ENCODE data around the gene UHRF1. TPM values are rescaled to one million over a fixed set of nuclear protein-coding genes. Genes with fewer than 3 reads are reported as not detected.

The UHRF1 gene
- total RNA-seq, 4 donors from 2014 or later: 0.63 to 3.5 (median 1.0) TPM

- DNase-seq (ENCODE audit: low spot score) (no peak), ATAC-seq (ENCODE audit: low FRiP score) (no peak)
- TF ChIP-seq CTCF (IDR thresholded peaks at IDR 0.05): no peak
These were observed 52.9 kb downstream of the UHRF1 start for GRCh38 chr19:4962085-4962619.

DNA sequence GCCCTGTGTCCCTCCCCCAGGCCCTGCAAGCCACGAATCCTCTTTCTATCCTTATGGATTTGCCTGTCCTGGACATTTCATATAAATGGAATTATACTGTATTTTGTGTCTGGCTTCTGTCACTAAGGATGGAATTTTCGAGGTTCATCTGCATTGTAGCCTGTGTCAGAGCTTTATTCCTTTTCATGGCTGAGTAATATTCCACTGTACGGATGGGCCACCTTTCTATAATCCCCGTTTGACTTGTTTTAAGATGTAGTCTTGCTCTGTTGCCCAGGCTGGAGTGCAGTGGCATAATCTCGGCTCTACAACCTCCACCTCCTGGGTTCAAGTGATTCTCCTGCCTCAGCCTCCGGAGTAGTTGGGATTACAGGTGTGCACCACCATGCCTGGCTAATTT lies 55.8 kb downstream of the UHRF1 start:
- no peak for TF ChIP-seq CTCF (IDR thresholded peaks at IDR 0.05)
- no peak for DNase-seq (ENCODE audit: low spot score)
- ATAC-seq (ENCODE audit: low FRiP score): no peak

GRCh38 chr19:4966591-4966990 lies 57.3 kb downstream of the UHRF1 start:
- DNase-seq (ENCODE audit: low spot score): no peak
- no peak for ATAC-seq (ENCODE audit: low FRiP score)
- no peak for TF ChIP-seq CTCF (IDR thresholded peaks at IDR 0.05)

DNA sequence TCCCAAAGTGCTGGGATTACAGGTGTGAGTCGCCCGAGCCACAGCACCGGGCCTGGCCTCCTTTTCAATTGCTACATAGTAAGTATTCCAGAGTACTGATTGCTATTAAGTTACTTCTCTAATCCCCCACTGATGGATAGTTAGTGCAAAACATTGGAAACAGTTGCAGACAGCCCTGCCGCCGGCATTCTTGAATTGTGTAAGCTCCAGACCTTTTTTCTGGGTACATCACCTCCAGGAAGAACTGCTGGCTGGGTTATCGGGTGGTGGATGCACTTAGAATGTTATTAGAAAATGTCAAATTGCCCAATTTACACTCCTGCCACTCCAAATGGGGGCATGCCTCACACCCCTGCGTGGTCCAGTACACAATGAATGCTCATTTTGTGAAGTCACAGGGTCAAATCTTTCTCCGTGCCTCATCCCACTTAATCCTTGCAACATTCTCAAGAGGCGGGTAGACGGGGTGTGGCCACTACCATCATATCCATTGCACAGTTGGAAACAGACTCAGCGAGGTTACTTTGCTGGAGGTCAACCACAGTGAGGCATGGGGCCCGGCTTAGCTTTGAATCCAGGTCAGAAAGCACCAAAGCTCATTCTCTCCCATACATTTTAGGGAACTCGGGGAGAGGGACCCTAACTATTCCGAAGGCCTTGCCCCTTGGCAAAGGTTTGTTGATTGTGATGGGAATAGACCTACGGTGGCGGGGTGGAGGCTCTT lies 58.6 kb downstream of the UHRF1 start:
- no peak for ATAC-seq (ENCODE audit: low FRiP score)
- DNase-seq (ENCODE audit: low spot score): no peak
- TF ChIP-seq CTCF (IDR thresholded peaks at IDR 0.05): no peak

DNA sequence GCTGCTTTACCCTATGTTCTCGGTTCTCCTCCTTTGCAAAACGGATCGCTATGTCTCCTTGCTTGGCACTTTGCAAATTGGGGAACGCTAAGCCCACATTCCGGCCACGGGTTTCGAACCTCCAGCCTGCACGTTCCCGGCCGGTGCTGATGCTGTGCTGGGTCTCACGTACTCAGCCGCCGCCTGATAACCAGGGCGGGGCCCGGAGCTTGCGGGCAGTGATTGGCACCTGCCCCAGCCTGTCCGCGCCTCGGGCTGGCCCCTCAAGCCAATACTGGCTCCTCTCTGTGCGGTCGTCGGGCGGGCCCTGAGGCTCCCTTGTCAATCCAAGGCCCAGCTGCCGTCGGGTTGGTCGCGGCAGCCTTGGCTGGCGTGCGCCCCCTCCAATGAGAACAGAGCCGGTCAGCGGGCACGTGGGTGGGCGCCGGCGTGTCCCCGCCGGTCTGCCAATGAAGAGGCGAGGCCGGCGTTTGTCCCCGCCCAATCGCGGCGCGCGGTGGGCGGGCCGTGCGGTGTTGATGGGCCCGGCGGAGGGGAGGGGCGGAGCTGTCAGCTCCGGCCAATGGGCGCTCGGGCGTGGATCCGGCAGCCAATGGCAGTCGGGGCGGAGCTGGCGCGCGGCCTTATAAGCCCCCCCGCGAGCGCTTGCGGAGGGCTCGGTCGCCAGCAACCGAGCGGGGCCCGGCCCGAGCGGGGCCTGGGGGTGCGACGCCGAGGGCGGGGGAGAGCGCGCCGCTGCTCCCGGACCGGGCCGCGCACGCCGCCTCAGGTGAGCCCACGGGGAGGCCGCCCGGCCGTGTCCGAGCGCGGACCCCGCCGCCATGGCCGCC lies 59.4 kb downstream of the UHRF1 start, which contains the start of gene KDM4B:
KDM4B (plus strand) TSS at position 652 of the 830 bp plus-strand sequence. CDS start 63,778 bp downstream, outside the sequence.
- ATAC-seq (ENCODE audit: low FRiP score) (peak; percentile 97), DNase-seq (ENCODE audit: low spot score) (peak; percentile 87)
- TF ChIP-seq CTCF (IDR thresholded peaks at IDR 0.05): no peak

DNA sequence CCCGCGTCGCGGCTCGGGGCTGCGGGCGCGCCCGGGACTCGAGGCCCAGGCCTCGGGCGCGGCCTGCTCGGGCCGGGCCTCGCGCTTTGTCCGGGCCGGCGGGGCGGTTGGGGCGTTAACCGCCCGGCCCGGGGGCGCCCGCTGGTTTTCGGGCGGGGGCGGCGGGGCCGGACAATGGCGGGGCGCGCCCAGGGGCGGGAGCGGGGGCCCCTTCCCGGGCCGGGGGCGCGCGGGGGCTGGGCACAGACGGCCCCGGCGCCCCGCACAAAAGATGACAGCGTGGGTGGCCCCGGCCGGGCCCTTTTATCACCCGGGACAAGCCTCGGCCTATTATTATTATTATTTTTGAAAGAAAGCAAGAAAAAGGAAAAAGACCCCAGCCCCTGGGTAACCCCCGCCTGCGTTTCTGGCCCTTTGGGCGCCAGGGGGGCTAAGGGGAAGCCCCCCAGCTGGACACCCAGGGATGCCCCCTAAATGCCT lies 60.0 kb downstream of the UHRF1 start:
- DNase-seq (ENCODE audit: low spot score) (no peak), ATAC-seq (ENCODE audit: low FRiP score) (peak; percentile 1)
- no peak for TF ChIP-seq CTCF (IDR thresholded peaks at IDR 0.05)
